ENCODE data around the gene TPGS1.

The TPGS1 gene

DNA sequence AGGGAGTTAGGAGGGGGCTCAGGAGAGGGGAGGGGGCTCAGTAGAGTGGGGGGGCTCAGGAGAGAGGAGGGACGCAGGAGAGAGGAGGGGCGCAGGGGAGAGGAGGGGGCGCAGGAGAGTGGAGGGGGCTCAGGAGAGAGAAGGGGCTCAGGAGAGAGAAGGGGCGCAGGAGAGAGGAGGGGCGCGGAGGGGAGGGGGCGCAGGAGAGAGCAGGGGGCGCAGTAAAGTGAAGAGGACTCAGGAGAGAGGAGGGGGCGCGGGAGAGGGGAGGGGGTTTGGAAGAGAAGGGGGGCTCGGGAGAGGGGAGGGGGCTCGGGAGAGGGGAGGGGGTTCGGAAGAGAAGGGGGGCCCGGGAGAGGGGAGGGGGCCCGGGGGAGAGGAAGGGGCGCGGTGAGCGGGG, 10.3 kb upstream of the TPGS1 start:
- Histone ChIP-seq H3K4me3 (ENCODE audit: severe bottlenecking) (no peak overlapping the region), H3K36me3 (ENCODE audit: low read depth) (no peaks in the 10 kb centered on the region), H3K4me1 (ENCODE audit: insufficient read depth, poor library complexity, severe bottlenecking) (no peaks in the 10 kb centered on the region), H3K27ac (ENCODE audit: poor library complexity, severe bottlenecking) (no peak overlapping the region), H3K27me3 (ENCODE audit: insufficient read depth, poor library complexity, severe bottlenecking) (peaks cover 15% of the 10 kb centered on the region), H3K9me3 (ENCODE audit: severe bottlenecking) (no peaks in the 10 kb centered on the region)
- no peak for DNase-seq (ENCODE audit: low spot score)
- TF ChIP-seq, protein P1, sequence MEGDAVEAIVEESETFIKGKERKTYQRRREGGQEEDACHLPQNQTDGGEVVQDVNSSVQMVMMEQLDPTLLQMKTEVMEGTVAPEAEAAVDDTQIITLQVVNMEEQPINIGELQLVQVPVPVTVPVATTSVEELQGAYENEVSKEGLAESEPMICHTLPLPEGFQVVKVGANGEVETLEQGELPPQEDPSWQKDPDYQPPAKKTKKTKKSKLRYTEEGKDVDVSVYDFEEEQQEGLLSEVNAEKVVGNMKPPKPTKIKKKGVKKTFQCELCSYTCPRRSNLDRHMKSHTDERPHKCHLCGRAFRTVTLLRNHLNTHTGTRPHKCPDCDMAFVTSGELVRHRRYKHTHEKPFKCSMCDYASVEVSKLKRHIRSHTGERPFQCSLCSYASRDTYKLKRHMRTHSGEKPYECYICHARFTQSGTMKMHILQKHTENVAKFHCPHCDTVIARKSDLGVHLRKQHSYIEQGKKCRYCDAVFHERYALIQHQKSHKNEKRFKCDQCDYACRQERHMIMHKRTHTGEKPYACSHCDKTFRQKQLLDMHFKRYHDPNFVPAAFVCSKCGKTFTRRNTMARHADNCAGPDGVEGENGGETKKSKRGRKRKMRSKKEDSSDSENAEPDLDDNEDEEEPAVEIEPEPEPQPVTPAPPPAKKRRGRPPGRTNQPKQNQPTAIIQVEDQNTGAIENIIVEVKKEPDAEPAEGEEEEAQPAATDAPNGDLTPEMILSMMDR (IDR thresholded peaks at IDR 0.05; ENCODE audit: poor library complexity, severe bottlenecking): no peak
- no peak for ATAC-seq (ENCODE audit: low read depth)

DNA sequence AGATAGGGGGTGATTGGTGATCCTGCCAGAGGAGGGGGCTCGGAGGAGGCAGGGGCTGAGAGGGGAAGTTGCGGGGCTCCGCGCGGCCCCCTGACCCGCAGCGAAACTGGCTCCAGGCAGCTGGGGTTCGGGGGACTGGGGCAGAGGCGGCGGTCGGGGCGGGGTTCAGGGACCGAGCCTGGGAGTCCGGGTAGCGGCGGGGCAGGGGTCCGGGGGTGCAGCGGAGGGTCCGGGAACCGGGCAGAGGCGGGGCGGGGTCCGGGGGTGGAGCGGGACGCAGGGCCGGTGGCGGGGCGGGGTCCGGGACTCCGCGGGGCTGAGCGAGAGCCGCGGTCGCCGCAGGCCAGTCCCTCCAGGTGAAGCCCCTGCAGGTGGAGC, 9.8 kb upstream of the TPGS1 start:
- H3K36me3 ChIP-seq (ENCODE audit: low read depth): no peaks in the 10 kb centered on the region
- ATAC-seq (ENCODE audit: low read depth): no peak; the same call in 2 of the 3 replicates
- DNase-seq (ENCODE audit: low spot score): no peak
- no peak overlapping the region for H3K4me3 ChIP-seq (ENCODE audit: severe bottlenecking)
- TF ChIP-seq, protein P1 (IDR thresholded peaks at IDR 0.05; ENCODE audit: poor library complexity, severe bottlenecking): no peak
- H3K9me3 ChIP-seq (ENCODE audit: severe bottlenecking): no peaks in the 10 kb centered on the region
- H3K27ac ChIP-seq (ENCODE audit: poor library complexity, severe bottlenecking): no peak overlapping the region
- H3K27me3 ChIP-seq (ENCODE audit: insufficient read depth, poor library complexity, severe bottlenecking): peaks cover 15% of the 10 kb centered on the region
- H3K4me1 ChIP-seq (ENCODE audit: insufficient read depth, poor library complexity, severe bottlenecking): no peaks in the 10 kb centered on the region

DNA sequence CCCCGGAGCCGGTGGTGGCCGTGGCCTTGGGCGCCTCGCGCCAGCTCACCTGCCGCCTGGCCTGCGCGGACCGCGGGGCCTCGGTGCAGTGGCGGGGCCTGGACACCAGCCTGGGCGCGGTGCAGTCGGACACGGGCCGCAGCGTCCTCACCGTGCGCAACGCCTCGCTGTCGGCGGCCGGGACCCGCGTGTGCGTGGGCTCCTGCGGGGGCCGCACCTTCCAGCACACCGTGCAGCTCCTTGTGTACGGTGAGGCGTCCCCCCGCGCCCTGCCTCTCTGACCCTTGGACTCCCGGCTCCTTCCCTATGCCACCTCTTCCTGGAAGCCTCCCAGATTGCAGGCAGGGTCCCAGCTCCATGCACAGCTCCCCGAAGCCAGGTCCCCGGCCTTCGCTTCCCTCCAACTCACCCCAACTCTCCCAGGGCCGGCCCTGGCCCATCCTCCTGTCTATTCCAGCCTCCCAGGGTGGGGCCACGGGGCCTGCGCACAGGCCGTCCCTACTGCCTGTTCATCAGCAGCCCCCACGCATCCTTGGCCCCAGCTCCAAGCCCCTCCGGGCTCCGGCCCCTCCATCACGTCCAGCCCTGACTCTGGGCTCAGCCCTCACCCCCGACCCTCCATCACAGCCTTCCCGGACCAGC, 9.3 kb upstream of the TPGS1 start:
- TF ChIP-seq, protein P1 (IDR thresholded peaks at IDR 0.05; ENCODE audit: poor library complexity, severe bottlenecking): no peak
- peaks cover 15% of the 10 kb centered on the region for H3K27me3 ChIP-seq (ENCODE audit: insufficient read depth, poor library complexity, severe bottlenecking)
- no peaks in the 10 kb centered on the region for H3K9me3 ChIP-seq (ENCODE audit: severe bottlenecking)
- no peak for DNase-seq (ENCODE audit: low spot score)
- ATAC-seq (ENCODE audit: low read depth): peak; percentile 31; the same call in 2 of the 3 replicates
- no peak overlapping the region for H3K27ac ChIP-seq (ENCODE audit: poor library complexity, severe bottlenecking)
- H3K4me3 ChIP-seq (ENCODE audit: severe bottlenecking): no peak overlapping the region
- H3K4me1 ChIP-seq (ENCODE audit: insufficient read depth, poor library complexity, severe bottlenecking): no peaks in the 10 kb centered on the region
- H3K36me3 ChIP-seq (ENCODE audit: low read depth): no peaks in the 10 kb centered on the region

DNA sequence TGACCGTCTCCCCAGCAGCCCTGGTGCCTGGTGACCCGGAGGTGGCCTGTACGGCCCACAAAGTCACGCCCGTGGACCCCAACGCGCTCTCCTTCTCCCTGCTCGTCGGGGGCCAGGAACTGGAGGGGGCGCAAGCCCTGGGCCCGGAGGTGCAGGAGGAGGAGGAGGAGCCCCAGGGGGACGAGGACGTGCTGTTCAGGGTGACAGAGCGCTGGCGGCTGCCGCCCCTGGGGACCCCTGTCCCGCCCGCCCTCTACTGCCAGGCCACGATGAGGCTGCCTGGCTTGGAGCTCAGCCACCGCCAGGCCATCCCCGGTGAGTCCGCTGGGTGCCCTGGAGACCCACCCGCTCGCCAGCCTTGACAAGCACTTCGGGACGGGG, 8.8 kb upstream of the TPGS1 start:
- Histone ChIP-seq H3K4me1 (ENCODE audit: insufficient read depth, poor library complexity, severe bottlenecking) (no peaks in the 10 kb centered on the region), H3K36me3 (ENCODE audit: low read depth) (no peaks in the 10 kb centered on the region), H3K27ac (ENCODE audit: poor library complexity, severe bottlenecking) (no peak overlapping the region), H3K4me3 (ENCODE audit: severe bottlenecking) (no peak overlapping the region), H3K9me3 (ENCODE audit: severe bottlenecking) (no peaks in the 10 kb centered on the region), H3K27me3 (ENCODE audit: insufficient read depth, poor library complexity, severe bottlenecking) (peaks cover 15% of the 10 kb centered on the region)
- ATAC-seq (ENCODE audit: low read depth): no peak
- TF ChIP-seq, protein P1 (IDR thresholded peaks at IDR 0.05; ENCODE audit: poor library complexity, severe bottlenecking): no peak
- no peak for DNase-seq (ENCODE audit: low spot score)

DNA sequence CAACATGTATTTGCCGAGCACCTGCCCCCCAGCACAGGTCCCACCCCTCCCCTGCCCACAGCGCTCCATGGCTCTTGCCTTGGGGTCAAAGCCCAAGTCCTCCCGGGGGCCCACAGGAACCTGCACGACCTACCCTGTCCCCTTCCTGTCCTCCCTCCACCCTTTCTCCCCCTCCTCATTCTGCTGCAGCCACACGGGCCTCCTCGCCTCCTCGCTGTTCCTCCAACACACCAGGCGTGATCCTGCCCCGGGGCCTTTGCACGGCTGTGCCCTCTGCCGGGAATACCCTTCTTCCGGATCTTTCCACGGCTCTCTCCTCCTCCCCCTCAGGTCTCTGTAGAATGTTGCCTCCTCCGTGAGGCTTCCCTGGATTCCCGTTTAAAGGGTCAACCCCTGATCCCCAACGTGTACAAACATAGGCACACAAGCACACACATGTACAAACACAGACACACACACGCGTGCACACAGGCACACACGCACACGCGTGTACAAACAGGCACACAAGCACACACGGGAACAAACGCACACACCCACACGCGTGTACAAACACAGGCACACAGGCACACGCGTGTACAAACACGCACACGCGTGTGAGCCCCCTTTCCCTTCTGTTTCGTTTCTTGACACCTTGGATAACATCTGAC, 8.2 kb upstream of the TPGS1 start:
- TF ChIP-seq, protein P1 (IDR thresholded peaks at IDR 0.05; ENCODE audit: poor library complexity, severe bottlenecking): no peak
- Histone ChIP-seq H3K4me1 (ENCODE audit: insufficient read depth, poor library complexity, severe bottlenecking) (no peaks in the 10 kb centered on the region), H3K27me3 (ENCODE audit: insufficient read depth, poor library complexity, severe bottlenecking) (peaks cover 15% of the 10 kb centered on the region), H3K27ac (ENCODE audit: poor library complexity, severe bottlenecking) (no peak overlapping the region), H3K4me3 (ENCODE audit: severe bottlenecking) (no peak overlapping the region), H3K36me3 (ENCODE audit: low read depth) (no peaks in the 10 kb centered on the region), H3K9me3 (ENCODE audit: severe bottlenecking) (no peaks in the 10 kb centered on the region)
- ATAC-seq (ENCODE audit: low read depth): no peak
- DNase-seq (ENCODE audit: low spot score): no peak

Measured in RWPE2 (cell line).